Gastroesophageal sphincter (tissue), 3 donors: ENCODE data around the gene ALG10.

Experiments used
- POLR2A ChIP-seq, 2 donors: fragments of 450-650 bp; IDR thresholded peaks; one replicate each; pipeline ENCODE4 v1.6.1; 2017; ENCODE audit warnings: antibody characterized with exemption in 2 of 2, mild to moderate bottlenecking in 2 of 2, moderate library complexity in 1 of 2
- TF ChIP-seq, protein P1 (sequence below), 4 experiments: fragments of 200-600 bp in 2 of 4; fragments of 450-650 bp in 2 of 4; sonication (generic) in 1 of 4; IDR thresholded peaks; one replicate each; pipeline ENCODE4 v1.5.1; 2017 to 2019; ENCODE audit warnings: antibody characterized with exemption in 4 of 4, mild to moderate bottlenecking in 2 of 4, moderate library complexity in 2 of 4

DNA sequence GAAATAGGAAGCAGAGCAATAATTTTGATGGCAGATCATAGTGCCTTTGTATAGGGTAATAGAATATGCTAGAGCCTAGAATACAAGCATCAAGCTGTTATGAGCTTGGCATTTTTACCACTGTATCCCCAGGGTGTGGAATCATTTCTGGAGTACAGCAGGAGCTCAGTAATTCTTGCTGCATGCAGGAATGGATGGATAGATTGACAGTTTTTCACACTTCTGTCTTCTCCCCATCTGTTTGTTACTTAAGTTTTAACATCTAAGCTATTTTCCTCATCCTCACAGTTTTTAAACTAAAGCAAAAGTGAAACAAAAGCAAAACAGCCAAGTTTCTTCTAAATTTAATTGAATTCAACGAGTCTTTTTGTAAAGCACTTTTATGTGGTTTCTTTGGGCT, 32.6 kb downstream of the ALG10 start:
- TF ChIP-seq, protein P1, sequence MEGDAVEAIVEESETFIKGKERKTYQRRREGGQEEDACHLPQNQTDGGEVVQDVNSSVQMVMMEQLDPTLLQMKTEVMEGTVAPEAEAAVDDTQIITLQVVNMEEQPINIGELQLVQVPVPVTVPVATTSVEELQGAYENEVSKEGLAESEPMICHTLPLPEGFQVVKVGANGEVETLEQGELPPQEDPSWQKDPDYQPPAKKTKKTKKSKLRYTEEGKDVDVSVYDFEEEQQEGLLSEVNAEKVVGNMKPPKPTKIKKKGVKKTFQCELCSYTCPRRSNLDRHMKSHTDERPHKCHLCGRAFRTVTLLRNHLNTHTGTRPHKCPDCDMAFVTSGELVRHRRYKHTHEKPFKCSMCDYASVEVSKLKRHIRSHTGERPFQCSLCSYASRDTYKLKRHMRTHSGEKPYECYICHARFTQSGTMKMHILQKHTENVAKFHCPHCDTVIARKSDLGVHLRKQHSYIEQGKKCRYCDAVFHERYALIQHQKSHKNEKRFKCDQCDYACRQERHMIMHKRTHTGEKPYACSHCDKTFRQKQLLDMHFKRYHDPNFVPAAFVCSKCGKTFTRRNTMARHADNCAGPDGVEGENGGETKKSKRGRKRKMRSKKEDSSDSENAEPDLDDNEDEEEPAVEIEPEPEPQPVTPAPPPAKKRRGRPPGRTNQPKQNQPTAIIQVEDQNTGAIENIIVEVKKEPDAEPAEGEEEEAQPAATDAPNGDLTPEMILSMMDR (IDR thresholded peaks at IDR 0.05) = no peak
- TF ChIP-seq POLR2A (IDR thresholded peaks at IDR 0.05) = no peak
